NK-92 treated with Interleukin-12 subunit alpha and Interleukin-12 subunit beta, amount 100 ng/mL, for 24 hours (cell line): ENCODE measurements around the gene ABCC3.

ENCODE experiments used
- DNase-seq: peaks from one replicate; lab custom pipeline; 2025; lab: John Stamatoyannopoulos, UW

Gene ABCC3

DNA sequence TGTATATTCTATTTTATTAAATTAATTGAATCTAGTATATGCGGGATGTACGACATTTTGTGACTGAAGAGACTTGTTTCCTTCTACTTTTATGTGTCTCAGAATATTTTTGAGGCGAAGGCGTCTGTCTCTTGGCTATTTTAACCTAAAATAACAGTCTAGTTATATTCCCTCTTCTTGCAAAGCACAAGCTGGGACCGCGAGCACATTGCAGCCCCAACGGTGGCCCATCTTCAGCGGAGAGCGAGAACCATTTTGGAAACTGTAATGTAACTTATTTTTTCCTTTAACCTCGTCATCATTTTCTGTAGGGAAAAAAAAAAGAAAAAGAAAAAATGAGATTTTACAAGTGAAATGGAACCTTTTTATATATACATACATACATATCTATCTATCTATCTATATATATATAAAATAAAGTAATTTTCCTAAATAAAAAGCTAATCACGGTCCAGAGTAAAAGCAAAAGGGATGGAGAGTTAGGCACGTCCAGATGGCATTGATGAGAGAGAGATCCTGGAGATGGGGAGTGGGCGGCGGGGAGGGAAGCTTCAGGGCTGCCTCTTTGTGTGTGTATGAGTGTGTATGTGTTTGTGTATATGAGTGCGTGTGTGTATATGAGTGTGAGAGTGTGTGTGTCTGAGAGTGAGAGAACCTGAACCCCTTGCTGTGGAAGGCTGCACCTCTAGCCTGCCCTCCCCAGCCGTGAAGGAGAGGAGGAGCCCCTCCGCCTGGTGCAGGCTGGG lies 7.5 kb upstream of the ABCC3 start:
- no peak for DNase-seq

DNA sequence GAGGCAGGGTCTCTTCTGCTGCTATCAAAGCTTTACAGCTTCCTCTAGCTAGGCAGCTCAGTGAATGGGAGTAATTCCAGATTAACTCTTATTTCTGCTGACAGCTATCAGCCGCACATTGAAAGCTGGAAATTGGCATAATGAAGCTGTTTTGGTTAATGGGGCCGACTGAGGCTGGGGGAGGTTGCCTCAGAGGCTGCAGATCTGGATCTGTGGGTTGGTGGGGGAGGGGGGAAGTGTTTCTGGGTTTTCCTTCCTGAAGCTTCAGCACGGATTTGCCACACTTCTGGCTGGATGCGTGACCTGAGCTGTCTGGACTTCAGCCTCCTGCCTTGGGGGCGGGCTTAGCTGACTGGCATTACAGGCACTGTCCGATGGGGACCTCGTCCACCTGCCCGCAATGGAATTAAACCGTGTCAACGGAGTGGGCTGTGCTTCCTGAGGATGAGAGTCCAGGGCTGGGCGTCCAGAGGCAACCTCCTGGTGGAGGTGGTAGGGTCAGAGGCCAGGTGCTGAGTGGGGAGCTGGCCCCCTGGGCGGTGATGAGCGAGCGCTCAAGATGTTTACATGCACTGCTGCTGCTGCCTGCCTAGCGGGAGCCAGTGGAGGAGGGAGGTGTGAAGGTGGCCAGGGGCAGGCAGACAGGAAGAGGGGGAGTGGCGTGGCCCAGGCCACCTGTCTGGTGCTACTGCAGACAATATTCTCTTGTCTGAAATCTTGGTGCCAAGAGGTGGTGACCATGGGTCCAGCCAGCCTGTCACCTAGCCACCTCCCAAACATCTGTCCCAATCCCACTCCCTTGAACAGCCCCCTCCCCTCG lies 6.7 kb upstream of the ABCC3 start:
- DNase-seq = peak; percentile 40

DNA sequence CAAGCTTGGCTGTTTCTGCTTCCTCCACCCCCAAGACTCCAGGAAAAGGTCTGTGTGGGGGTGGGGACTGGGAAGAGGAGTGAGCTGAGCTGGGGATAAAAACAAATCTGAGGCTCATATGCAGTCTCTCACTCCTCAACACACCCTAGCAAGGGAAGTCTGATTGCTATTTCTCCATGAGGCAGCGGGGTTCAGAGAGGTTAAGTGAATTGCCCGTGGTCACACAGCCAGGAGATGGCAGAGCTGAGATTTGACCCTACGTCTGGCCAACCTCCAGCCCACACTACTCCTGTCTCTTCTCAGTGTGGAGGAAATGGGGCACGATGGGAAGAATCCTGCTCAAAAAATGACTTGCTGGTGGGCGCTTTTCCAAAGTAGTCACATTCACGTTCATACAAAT lies 4.8 kb upstream of the ABCC3 start:
- no peak for DNase-seq

- no peak for DNase-seq
Measured at GRCh38 chr17:50630524-50631194, 4.0 kb upstream of the ABCC3 start.

GRCh38 chr17:50631195-50631907 lies 3.3 kb upstream of the ABCC3 start:
- DNase-seq = no peak

DNA sequence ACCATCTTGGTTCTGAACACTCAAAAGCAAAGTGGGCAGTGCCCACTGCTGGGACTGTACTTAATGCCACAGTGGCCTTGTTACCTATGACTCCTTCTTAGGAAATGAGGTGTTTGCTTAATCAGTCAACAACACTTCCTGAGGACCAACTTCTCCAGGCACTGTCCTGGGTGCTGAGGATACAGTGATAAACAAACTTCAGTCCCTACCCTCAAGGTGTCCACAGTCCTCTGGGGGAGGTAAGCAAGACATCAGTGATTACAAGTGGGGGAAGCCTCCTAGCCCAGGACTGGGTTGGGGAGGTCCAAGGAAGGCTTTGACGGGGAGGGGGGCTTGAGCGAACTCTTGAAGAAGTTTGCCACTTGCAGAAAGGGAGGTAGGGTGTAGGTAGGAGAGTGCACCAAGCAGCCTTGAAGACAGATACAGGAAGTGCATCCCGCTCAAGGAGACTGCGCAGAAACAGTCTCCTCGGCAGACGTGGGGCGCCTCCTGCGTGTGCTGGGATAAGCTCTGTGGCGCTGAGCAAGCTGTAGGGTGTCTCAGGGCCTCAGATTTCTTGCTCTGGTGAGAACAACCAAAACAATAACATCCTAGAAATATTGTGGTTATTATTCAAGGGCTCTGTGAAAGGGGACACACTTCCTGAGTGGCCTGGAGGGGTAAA lies 2.6 kb upstream of the ABCC3 start:
- DNase-seq = no peak

- DNase-seq = no peak
Measured at GRCh38 chr17:50632637-50633036, 2.0 kb upstream of the ABCC3 start.

GRCh38 chr17:50633683-50634082 lies 998 bp upstream of the ABCC3 start:
- no peak for DNase-seq

DNA sequence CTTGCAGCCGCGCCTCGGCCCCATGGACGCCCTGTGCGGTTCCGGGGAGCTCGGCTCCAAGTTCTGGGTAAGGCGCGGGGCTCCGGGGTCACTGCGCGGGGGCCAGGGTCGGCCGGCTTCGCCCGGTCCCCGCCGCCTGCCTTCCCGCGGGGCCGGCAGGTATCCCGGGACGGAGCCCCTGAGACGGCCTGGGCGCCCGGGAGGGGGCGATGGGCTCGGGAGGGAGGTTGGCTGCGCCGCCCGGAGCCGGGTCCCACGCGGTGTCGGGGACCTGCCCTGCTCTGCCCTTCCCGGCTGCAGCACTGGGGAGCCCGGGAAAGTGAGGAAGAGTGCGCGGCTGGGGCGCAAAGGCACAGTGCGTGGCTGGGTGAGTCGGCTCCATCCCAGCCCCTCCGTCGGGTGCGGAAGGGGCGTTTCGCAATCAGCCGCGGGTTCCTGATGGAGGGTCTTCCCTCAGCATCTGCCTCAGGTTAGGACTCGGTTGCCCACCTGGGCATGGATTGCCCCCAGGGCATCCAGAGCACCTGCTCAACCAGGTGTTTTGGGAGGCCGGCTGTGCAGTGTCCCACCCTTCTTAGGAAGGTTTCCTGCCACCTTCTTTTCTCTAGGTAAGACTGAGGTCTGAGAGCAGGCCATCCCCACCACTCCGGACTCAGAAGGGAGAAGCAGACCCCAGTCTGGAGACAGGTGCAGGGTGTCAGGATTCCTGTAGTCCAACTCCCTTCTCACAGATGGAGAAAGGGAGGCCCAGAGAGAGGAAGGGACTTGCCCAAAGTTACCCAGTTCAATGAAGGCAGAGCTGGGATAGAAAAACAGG lies 442 bp downstream of the ABCC3 start:
- DNase-seq = no peak

GRCh38 chr17:50635732-50635981 lies 976 bp downstream of the ABCC3 start:
- DNase-seq = no peak

DNA sequence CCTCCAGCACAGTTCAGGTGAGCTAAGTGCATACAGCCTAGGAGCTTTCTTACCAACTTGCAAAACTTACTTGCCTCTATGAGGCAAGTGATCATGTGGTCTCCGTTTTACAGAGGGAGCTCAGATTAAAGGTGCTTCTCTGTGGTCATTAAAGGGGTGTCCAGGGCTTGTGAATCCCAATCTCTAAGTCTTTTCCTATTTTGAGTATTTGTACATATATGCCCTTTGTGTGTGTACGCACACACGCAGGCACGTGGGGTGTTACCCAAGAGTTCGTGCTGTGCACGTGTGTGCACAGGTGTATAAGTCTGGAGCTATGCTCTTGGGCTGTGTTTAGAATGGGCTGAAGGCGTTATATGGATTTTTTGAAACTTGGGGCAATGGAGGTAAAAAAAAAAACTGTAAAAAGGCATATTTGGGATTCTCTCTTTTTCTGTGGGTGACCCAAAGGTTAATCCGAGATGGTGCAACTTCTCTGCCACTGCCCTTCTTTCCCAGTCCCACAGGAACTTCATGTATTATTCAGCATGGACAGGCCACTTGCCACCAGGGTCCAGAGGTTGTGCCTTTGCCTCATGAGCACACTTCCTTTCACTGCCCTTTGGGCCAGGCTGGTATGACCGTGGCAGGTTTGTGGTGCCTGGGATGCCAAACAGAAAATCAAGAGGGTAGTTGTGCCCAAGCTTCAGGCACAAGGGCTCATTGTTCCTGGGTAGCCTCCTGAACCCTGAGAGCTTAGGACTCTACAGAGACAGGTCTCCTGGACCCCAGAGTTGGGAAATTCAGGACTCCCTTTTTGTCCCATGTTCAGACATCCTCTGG lies 1.5 kb downstream of the ABCC3 start:
- no peak for DNase-seq

- DNase-seq = no peak
Measured at GRCh38 chr17:50636804-50637195, 2.1 kb downstream of the ABCC3 start.

DNA sequence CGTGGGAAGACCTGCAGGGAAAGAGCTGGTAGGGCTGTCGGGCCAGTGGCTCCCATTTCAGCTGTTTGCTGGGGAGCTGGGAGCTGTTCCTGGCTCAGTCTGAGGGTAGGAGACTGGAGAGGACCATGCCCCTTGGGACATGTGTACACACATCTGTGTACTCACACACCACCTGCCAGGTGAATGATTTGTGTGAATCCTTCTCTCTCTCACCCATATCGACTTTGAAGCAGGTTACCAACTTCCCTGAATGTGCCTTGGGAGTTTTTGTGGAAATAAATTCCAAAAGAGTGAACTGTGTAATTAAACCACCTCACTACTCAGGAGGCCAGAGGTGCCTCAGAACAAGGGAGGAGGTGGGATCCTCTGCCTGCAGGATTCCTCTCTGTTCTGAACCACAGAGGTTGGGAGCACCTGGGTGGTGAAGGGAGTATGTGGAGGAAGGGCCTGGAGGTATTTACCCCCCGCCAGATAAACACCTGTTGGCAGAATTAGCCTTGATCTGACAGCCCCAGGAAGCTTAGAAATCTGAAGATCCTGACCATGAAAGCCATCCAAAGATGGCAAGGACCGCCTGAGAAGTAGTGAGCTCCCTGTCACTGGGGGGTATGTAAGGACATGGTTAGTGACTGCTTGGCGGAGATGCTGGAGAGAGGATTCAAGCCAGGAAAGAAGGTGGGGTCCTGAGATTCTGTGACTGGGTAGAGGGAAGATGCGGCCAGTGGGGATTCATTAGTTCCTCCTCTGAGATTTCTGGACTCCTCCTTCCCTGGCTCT lies 3.3 kb downstream of the ABCC3 start:
- no peak for DNase-seq

DNA sequence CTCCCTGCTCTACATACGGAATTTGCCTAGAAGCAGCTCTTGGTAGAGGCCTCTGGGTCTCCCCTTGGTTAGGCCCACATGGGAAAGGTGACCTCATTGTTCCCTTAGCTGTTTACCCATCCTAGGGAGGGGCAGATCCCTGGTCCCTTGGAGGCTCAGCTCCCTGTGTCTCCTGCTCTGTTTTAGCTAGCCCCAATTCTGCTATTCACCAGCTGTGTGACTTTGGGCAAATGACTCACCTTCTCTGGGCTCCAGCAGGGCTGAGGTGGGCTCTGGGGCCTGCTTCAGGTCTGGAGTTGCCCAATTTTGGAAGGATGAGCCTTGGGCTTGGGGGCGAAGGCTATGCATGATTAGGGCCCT lies 3.9 kb downstream of the ABCC3 start:
- DNase-seq = no peak

- DNase-seq = no peak
Measured at GRCh38 chr17:50638966-50639713, 4.5 kb downstream of the ABCC3 start.

- DNase-seq = no peak
Measured at GRCh38 chr17:50640686-50641351, 6.1 kb downstream of the ABCC3 start.

GRCh38 chr17:50641357-50641756 lies 6.7 kb downstream of the ABCC3 start:
- DNase-seq = no peak

GRCh38 chr17:50642071-50642721 lies 7.5 kb downstream of the ABCC3 start:
- DNase-seq = no peak
